SJCRH30 (cell line): ENCODE results near the gene MPC1. TPM values are rescaled to one million over a fixed set of nuclear protein-coding genes. Genes with fewer than 3 reads are reported as not detected.
"Not testable (repeated sequence)": the region's sequence is repeated elsewhere in the genome, so short reads cannot be mapped to it uniquely, and the experiment has no call there.

Source experiments
- DNase-seq, 2 experiments: peaks; one replicate each; pipeline ENCODE4 v3.0.0-alpha.2; 2015 to 2020
- H3K27ac ChIP-seq: fragments of 250-450 bp; sonication (Bioruptor Pico); 2 replicates; pipeline ENCODE4 v1.5.1; 2020; ENCODE audit warnings: mild to moderate bottlenecking, moderate library complexity
- H3K27me3 ChIP-seq: fragments of 250-450 bp; sonication (Bioruptor Pico); 2 replicates; pipeline ENCODE4 v1.5.1; 2020; ENCODE audit warnings: mild to moderate bottlenecking, moderate library complexity
- H3K36me3 ChIP-seq: fragments of 250-450 bp; sonication (Bioruptor Pico); 2 replicates; pipeline ENCODE4 v1.5.1; 2020; ENCODE audit warnings: mild to moderate bottlenecking, moderate library complexity
- H3K4me1 ChIP-seq: fragments of 250-450 bp; sonication (Bioruptor Pico); 2 replicates; pipeline ENCODE4 v1.5.1; 2020; ENCODE audit warnings: mild to moderate bottlenecking, moderate library complexity
- H3K4me3 ChIP-seq: fragments of 250-450 bp; sonication (Bioruptor Pico); 2 replicates; pipeline ENCODE4 v1.5.1; 2020; ENCODE audit warnings: mild to moderate bottlenecking, moderate library complexity
- H3K9me3 ChIP-seq: fragments of 250-450 bp; sonication (Bioruptor Pico); replicated peaks from 2 replicates; pipeline ENCODE4 v1.5.1; 2020; ENCODE audit warnings: mild to moderate bottlenecking, moderate library complexity
- total RNA-seq: library from RNA; depleted of rRNA; stranded (reverse); fragments of >200 nt; shearing (Covaris generic); gene quantifications from 2 replicates; pipeline ENCODE4 v1.2.3, GENCODE V29; 2014

MPC1 gene
- total RNA-seq, 1 experiment from 2014 or later, result 89.2 TPM

DNA sequence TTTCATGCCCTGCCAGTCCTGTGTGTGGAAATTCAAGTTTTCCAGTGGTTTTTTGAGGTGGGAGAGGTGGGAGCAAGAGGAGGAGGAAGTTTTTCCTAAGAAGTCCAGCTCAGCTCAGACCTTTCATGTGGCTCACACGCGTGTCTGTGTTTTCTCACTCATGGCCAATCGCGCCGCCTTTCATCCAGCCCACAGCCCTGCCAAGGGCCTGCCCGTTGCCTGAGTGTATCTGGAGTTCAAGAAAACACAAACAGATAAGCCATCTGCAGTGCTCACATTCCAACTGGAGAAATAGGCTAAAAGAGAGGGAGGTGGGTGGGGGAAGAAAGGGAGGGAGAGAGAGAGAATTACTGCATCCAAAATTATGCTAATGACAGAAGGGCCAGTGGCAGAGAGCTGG is 12.6 kb upstream of the MPC1 start:
- Histone ChIP-seq H3K9me3 (no peaks in the 10 kb centered on the region), H3K27ac (no peak overlapping the region), H3K4me1 (peaks cover 3% of the 10 kb centered on the region; the same call in 1 of the 2 replicates), H3K27me3 (no peaks in the 10 kb centered on the region), H3K4me3 (no peak overlapping the region), H3K36me3 (no peaks in the 10 kb centered on the region)
- no peak for DNase-seq

DNA sequence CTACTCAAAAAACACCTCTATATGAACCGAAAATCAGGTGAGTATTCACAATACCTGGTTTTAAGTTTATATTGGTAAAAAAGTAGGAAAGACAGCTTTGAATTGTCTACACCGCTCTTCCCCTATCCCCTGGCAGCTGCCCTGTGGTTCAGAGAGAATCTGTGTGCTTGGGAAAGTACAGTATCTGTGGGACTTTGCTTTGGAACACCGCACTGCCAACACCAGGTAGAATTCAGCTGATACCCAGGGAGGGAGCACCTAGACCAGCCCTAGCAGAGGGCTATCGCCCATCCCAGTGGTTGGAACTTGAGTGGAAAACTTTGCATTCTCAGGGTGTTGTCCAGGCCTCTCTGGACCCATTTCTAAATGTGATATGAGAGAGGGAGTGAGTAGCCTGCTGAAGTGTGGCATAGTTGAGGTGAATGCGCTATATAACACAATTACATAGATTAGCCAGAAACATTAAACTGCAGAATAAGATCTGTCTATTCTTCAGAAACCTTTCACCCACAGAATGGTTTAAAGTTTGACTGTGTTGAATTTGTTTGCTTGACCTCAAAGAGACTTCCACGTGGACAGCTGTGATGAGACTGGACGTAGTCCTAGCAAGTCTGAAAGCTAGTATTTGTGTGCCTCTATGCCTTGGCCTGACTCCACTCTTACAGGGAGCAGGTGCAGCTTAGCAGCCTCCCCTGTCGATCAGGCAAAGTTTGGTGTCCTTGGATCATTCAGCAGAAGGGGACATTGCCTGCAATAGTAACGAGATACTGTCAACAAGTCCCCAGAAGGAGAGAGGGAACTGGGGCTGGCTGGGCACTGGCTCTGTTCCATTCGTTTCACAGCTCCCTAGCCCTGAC is 11.5 kb upstream of the MPC1 start:
- DNase-seq, result peak; percentile 52 to 83
- no peak overlapping the region for H3K4me3 ChIP-seq
- H3K27me3 ChIP-seq, result no peaks in the 10 kb centered on the region
- H3K36me3 ChIP-seq, result no peaks in the 10 kb centered on the region
- peaks cover 3% of the 10 kb centered on the region; the same call in 1 of the 2 replicates for H3K4me1 ChIP-seq
- no peak overlapping the region for H3K27ac ChIP-seq
- no peaks in the 10 kb centered on the region for H3K9me3 ChIP-seq

- H3K9me3 ChIP-seq, result no peaks in the 10 kb centered on the region
- no peak overlapping the region for H3K4me3 ChIP-seq
- peaks cover 3% of the 10 kb centered on the region; the same call in 1 of the 2 replicates for H3K4me1 ChIP-seq
- H3K27ac ChIP-seq, result no peak overlapping the region
- no peaks in the 10 kb centered on the region for H3K36me3 ChIP-seq
- H3K27me3 ChIP-seq, result no peaks in the 10 kb centered on the region
- DNase-seq, result no peak
Observed at GRCh38 chr6:166393535-166393823, 10.7 kb upstream of the MPC1 start.

DNA sequence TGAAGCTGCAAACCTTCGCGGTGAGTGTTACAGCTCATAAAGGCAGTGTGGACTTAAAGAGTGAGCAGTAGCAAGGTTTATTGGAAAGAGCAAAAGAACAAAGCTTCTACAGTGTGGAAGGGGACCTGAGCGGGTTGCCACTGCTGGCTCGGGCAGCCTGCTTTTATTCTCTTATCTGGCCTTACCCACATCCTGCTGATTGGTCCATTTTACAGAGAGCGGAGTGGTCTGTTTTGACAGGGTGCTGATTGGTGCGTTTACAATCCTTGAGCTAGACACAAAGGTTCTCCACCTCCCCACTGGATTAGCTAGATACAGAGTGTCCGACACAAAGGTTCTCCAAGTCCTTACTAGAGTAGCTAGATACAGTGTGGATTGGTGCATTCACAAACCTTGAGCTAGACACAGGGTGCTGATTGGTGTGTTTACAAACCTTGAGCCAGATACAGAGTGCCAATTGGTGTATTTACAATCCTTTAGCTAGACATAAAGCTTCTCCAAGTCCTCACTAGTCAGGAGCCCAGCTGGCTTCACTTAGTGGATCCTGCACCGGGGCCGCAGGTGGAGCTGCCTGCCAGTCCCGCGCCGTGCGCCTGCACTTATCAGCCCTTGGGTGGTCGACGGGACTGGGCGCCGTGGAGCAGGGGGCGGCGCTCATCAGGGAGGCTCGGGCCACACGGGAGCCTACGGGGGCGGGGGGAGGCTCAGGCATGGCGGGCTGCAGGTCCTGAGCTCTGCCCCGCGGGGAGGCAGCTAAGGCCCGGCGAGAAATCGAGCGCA is 10.2 kb upstream of the MPC1 start:
- DNase-seq, H3K36me3 ChIP-seq: not testable (repeated sequence)

GRCh38 chr6:166389119-166389518 is 6.4 kb upstream of the MPC1 start:
- no peaks in the 10 kb centered on the region for H3K9me3 ChIP-seq
- no peaks in the 10 kb centered on the region for H3K36me3 ChIP-seq
- no peak for DNase-seq
- no peak overlapping the region for H3K4me3 ChIP-seq
- H3K27me3 ChIP-seq, result no peaks in the 10 kb centered on the region
- no peak overlapping the region for H3K27ac ChIP-seq
- no peaks in the 10 kb centered on the region; the same call in 1 of the 2 replicates for H3K4me1 ChIP-seq

More for the DNA sequence above, 10.2 kb upstream of the MPC1 start:
- H3K4me3 ChIP-seq, H3K27ac ChIP-seq, H3K9me3 ChIP-seq, H3K4me1 ChIP-seq, H3K27me3 ChIP-seq: not testable (repeated sequence)

GRCh38 chr6:166388290-166389004 is 5.7 kb upstream of the MPC1 start:
- DNase-seq, result no peak
- Histone ChIP-seq H3K4me1 (no peaks in the 10 kb centered on the region), H3K27ac (no peak overlapping the region), H3K36me3 (no peaks in the 10 kb centered on the region), H3K4me3 (no peak overlapping the region), H3K27me3 (no peaks in the 10 kb centered on the region), H3K9me3 (no peaks in the 10 kb centered on the region)

GRCh38 chr6:166387642-166388289 is 5.0 kb upstream of the MPC1 start:
- Histone ChIP-seq H3K36me3 (no peaks in the 10 kb centered on the region), H3K9me3 (no peaks in the 10 kb centered on the region), H3K27ac (no peak overlapping the region), H3K4me1 (no peaks in the 10 kb centered on the region), H3K4me3 (no peak overlapping the region), H3K27me3 (no peaks in the 10 kb centered on the region)
- no peak for DNase-seq

- H3K36me3 ChIP-seq, H3K27ac ChIP-seq, H3K9me3 ChIP-seq: not testable (repeated sequence)
Observed at GRCh38 chr6:166387098-166387497, 4.4 kb upstream of the MPC1 start.

GRCh38 chr6:166386111-166386510 is 3.4 kb upstream of the MPC1 start:
- H3K27me3 ChIP-seq, result no peaks in the 10 kb centered on the region
- H3K36me3 ChIP-seq, result no peaks in the 10 kb centered on the region
- H3K4me3 ChIP-seq, result no peak overlapping the region
- DNase-seq, result no peak
- H3K27ac ChIP-seq, result no peak overlapping the region
- H3K4me1 ChIP-seq, result no peaks in the 10 kb centered on the region
- no peaks in the 10 kb centered on the region for H3K9me3 ChIP-seq

More at GRCh38 chr6:166387098-166387497, 4.4 kb upstream of the MPC1 start:
- not testable (repeated sequence) for H3K4me1 ChIP-seq, DNase-seq, H3K4me3 ChIP-seq, H3K27me3 ChIP-seq

GRCh38 chr6:166383802-166384363 is 1.1 kb upstream of the MPC1 start:
- H3K9me3 ChIP-seq, DNase-seq, H3K36me3 ChIP-seq, H3K4me1 ChIP-seq, H3K27me3 ChIP-seq: not testable (repeated sequence)
- Histone ChIP-seq H3K27ac (peak overlapping the region; percentile 82), H3K4me3 (peak overlapping the region; percentile 79)

GRCh38 chr6:166382500-166382932 is 224 bp downstream of the MPC1 start:
- Histone ChIP-seq H3K27ac (no peak overlapping the region), H3K4me3 (peak overlapping the region; percentile 79), H3K36me3 (no peaks in the 10 kb centered on the region), H3K9me3 (no peaks in the 10 kb centered on the region), H3K4me1 (no peaks in the 10 kb centered on the region), H3K27me3 (no peaks in the 10 kb centered on the region)
- no peak for DNase-seq

DNA sequence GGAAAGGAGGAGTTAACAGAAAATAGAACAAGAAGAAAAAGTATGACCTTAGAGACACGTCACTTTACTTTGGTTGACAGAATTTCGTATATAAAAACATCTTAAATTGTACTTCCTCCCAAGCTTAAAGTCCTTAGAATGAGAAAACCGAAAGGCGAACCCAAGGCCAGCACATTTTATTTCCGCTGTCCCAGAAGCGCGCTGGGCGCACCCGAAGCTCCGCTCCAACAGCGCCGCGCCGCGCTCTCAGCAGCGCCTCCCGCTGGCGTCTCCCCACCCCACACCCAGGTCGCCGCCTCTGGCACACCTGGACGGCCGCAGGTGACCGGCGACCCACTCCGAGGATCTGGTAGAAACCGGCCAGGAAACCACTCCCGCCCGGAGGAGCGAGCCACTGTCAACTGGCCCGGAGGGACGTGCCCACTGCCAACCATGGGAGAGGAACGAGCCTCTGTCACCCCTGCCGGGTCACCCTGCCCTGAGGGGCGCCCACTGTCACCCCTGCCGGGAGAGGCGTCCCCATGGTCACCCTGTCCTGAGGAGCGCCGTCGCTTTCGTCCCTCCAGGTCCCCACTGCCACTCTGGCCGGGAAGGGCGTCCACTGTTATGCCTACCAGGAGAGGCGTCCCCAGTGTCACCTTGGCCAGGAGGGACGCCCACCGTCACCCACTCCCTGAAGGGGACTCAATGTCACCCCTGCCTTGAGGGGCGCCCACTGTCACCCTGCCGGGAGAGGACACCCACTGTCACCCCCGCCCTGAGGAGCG is 824 bp downstream of the MPC1 start:
- DNase-seq, result peak; percentile 60 to 73
- no peaks in the 10 kb centered on the region for H3K27me3 ChIP-seq
- peak overlapping the region; percentile 24; the same call in 1 of the 2 replicates for H3K27ac ChIP-seq
- no peaks in the 10 kb centered on the region for H3K9me3 ChIP-seq
- no peaks in the 10 kb centered on the region for H3K4me1 ChIP-seq
- peak overlapping the region; percentile 79 for H3K4me3 ChIP-seq
- H3K36me3 ChIP-seq, result no peaks in the 10 kb centered on the region

DNA sequence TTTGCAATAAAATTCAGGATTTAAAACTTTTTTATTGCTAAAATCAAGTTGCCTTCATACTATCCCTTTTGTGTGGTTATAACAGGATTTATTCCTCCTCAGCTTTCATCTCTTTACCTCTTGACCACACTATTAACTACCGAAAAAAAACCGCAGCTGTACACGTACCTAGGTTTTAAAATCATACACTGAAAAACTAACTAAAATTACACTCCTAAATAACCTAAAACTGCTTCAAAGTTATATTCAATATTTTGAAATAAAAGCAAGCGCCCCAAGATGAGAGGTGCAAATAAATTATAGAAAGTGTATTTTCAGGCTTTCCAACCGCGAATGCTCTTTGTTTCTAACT is 1.4 kb downstream of the MPC1 start:
- Histone ChIP-seq H3K27me3 (no peaks in the 10 kb centered on the region), H3K4me1 (no peaks in the 10 kb centered on the region), H3K36me3 (no peaks in the 10 kb centered on the region), H3K4me3 (peak overlapping the region; percentile 79), H3K27ac (peak overlapping the region; percentile 24; the same call in 1 of the 2 replicates), H3K9me3 (no peaks in the 10 kb centered on the region)
- no peak for DNase-seq

GRCh38 chr6:166379800-166380199 is 2.9 kb downstream of the MPC1 start:
- H3K27me3 ChIP-seq, result no peaks in the 10 kb centered on the region
- H3K36me3 ChIP-seq, result no peaks in the 10 kb centered on the region
- no peak overlapping the region for H3K4me3 ChIP-seq
- no peaks in the 10 kb centered on the region for H3K4me1 ChIP-seq
- no peak for DNase-seq
- H3K27ac ChIP-seq, result no peak overlapping the region
- H3K9me3 ChIP-seq, result no peaks in the 10 kb centered on the region
